Neural progenitor cell (in vitro differentiated cells): ENCODE measurements around the gene DCST1. TPM values are rescaled to one million over a fixed set of nuclear protein-coding genes. Genes with fewer than 3 reads are reported as not detected.

Experiments
- DNase-seq: peaks from one replicate; pipeline ENCODE4 v3.0.0-alpha.2; 2016; ENCODE audit warnings: low spot score
- H2AFZ ChIP-seq: fragments of 200-600 bp; sonication (generic); replicated peaks from 2 replicates; pipeline ENCODE4 v1.6.1; 2016; ENCODE audit warnings: antibody characterized with exemption
- H3F3A ChIP-seq: fragments of 200-600 bp; sonication (generic); 2 replicates; pipeline ENCODE4 v1.6.1; 2016; ENCODE audit warnings: antibody characterized with exemption, low read depth
- H3K27ac ChIP-seq: fragments of 200-600 bp; sonication (generic); 2 replicates; pipeline ENCODE4 v1.5.1; 2016; ENCODE audit warnings: mild to moderate bottlenecking
- H3K27me3 ChIP-seq: fragments of 200-600 bp; sonication (generic); 2 replicates; pipeline ENCODE4 v1.6.1; 2016; ENCODE audit warnings: mild to moderate bottlenecking, moderate library complexity
- H3K36me3 ChIP-seq: fragments of 200-600 bp; sonication (generic); 2 replicates; pipeline ENCODE4 v1.5.1; 2016
- H3K4me1 ChIP-seq: fragments of 200-600 bp; sonication (generic); 2 replicates; pipeline ENCODE4 v1.6.1; 2016; ENCODE audit warnings: mixed run types
- H3K4me2 ChIP-seq: fragments of 200-600 bp; sonication (generic); 2 replicates; pipeline ENCODE4 v1.6.1; 2016
- H3K4me3 ChIP-seq: fragments of 200-600 bp; sonication (generic); 2 replicates; pipeline ENCODE4 v1.5.1; 2016
- H3K79me2 ChIP-seq: fragments of 200-600 bp; sonication (generic); 2 replicates; pipeline ENCODE4 v1.6.1; 2016; ENCODE audit warnings: low read depth
- H3K9ac ChIP-seq: fragments of 200-600 bp; sonication (generic); 2 replicates; pipeline ENCODE4 v1.6.1; 2016
- H3K9me3 ChIP-seq: fragments of 200-600 bp; sonication (generic); 2 replicates; pipeline ENCODE4 v1.5.1; 2016; ENCODE audit warnings: low read depth
- H4K20me1 ChIP-seq: fragments of 200-600 bp; sonication (generic); 2 replicates; pipeline ENCODE4 v1.6.1; 2016; ENCODE audit warnings: low read depth
- H3K27ac Mint-ChIP-seq: 3 replicates; pipeline ENCODE4 v1.8.0; 2021; ENCODE audit warnings: mixed read lengths
- H3K27me3 Mint-ChIP-seq: 2 replicates; pipeline ENCODE4 v1.8.0; 2022; ENCODE audit warnings: low read depth, mild to moderate bottlenecking, inconsistent platforms, moderate library complexity, mixed read lengths; ENCODE audit not compliant: insufficient read depth
- H3K36me3 Mint-ChIP-seq: 3 replicates; pipeline ENCODE4 v1.8.0; 2021; ENCODE audit warnings: mixed read lengths
- H3K4me1 Mint-ChIP-seq: 3 replicates; pipeline ENCODE4 v1.8.0; 2021; ENCODE audit warnings: mixed read lengths
- H3K4me3 Mint-ChIP-seq: 3 replicates; pipeline ENCODE4 v1.8.0; 2021; ENCODE audit warnings: mild to moderate bottlenecking, moderate library complexity, mixed read lengths
- H3K9me3 Mint-ChIP-seq: 3 replicates; pipeline ENCODE4 v1.8.0; 2020; ENCODE audit warnings: mixed read lengths
- EZH2 ChIP-seq: fragments of 200-600 bp; sonication (generic); IDR thresholded peaks from 2 replicates; pipeline ENCODE4 v1.6.1; 2017; ENCODE audit warnings: antibody characterized with exemption, mild to moderate bottlenecking, moderate library complexity
- EZH2phosphoT487 ChIP-seq: fragments of 200-600 bp; sonication (generic); IDR thresholded peaks from 2 replicates; pipeline ENCODE4 v1.6.1; 2017; ENCODE audit warnings: antibody characterized with exemption
- total RNA-seq: library from RNA; depleted of rRNA; stranded (reverse); fragments of >200 nt; gene quantifications from 2 replicates; pipeline ENCODE4 v1.2.3, GENCODE V29; 2015; ENCODE audit warnings: low replicate concordance
- TF ChIP-seq, protein P1 (sequence below): fragments of 200-600 bp; sonication (generic); IDR thresholded peaks from 2 replicates; pipeline ENCODE4 v1.5.1; 2017; ENCODE audit warnings: antibody characterized with exemption, mild to moderate bottlenecking

The DCST1 gene
- total RNA-seq, 1 donor from 2014 or later: not detected

DNA sequence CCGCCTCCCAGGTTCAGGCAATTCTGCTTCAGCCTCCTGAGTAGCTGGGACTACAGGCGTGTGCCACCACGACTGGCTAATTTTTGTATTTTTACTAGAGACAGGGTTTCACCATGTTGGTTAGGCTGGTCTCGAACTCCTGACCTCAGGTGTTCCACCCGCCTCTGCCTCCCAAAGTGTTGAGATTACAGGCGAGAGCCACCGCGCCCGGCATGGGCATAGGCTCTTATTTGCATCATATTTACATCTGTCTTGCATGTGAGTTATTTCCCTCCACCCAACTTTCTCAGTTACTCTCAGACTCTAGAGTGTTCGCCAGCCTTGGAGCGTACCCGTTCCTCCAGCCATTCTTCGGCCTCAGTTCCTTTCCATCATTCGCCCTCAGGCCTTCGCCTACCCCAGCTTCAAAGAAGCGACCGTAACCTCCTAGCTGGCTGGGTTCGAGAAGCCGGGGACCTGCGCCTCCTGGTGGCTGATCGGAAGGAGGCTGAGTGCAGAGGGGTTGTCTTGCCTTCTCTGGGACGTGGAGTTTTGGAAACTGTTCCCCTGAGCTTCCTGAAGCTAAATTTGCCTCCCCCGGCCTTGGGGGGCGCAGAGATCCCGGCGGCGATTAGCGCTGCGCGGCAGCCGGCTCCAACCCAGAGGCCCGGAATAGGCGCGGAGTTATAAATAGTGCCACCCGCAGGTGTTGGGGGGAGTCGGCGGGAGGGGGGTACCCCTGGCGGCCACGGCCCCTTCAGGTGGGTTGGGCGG is 34.6 kb upstream of the DCST1 start:
- Histone ChIP-seq H3K36me3 (no peaks in the 10 kb centered on the region), H3K4me3 (peak overlapping the region; percentile 72), H3K79me2 (peaks cover 14% of the 10 kb centered on the region), H4K20me1 (no peaks in the 10 kb centered on the region), H3K4me1 (peaks cover 13% of the 10 kb centered on the region), H3K27ac (no peak overlapping the region), H3K4me2 (peak overlapping the region; percentile 82), H3K27me3 (no peaks in the 10 kb centered on the region), H2AFZ (no peak overlapping the region), H3K9ac (no peak overlapping the region), H3F3A (peaks cover 43% of the 10 kb centered on the region), H3K9me3 (no peaks in the 10 kb centered on the region)
- Mint-ChIP-seq H3K27ac (peak overlapping the region; percentile 94), H3K4me1 (peaks cover 25% of the 10 kb centered on the region), H3K9me3 (no peaks in the 10 kb centered on the region), H3K36me3 (no peaks in the 10 kb centered on the region), H3K27me3 (peaks cover 4% of the 10 kb centered on the region), H3K4me3 (peak overlapping the region; percentile 83)
- peak; percentile 84 for DNase-seq
- TF ChIP-seq EZH2: no peak
- TF ChIP-seq, protein P1, sequence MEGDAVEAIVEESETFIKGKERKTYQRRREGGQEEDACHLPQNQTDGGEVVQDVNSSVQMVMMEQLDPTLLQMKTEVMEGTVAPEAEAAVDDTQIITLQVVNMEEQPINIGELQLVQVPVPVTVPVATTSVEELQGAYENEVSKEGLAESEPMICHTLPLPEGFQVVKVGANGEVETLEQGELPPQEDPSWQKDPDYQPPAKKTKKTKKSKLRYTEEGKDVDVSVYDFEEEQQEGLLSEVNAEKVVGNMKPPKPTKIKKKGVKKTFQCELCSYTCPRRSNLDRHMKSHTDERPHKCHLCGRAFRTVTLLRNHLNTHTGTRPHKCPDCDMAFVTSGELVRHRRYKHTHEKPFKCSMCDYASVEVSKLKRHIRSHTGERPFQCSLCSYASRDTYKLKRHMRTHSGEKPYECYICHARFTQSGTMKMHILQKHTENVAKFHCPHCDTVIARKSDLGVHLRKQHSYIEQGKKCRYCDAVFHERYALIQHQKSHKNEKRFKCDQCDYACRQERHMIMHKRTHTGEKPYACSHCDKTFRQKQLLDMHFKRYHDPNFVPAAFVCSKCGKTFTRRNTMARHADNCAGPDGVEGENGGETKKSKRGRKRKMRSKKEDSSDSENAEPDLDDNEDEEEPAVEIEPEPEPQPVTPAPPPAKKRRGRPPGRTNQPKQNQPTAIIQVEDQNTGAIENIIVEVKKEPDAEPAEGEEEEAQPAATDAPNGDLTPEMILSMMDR: peak; percentile 92

DNA sequence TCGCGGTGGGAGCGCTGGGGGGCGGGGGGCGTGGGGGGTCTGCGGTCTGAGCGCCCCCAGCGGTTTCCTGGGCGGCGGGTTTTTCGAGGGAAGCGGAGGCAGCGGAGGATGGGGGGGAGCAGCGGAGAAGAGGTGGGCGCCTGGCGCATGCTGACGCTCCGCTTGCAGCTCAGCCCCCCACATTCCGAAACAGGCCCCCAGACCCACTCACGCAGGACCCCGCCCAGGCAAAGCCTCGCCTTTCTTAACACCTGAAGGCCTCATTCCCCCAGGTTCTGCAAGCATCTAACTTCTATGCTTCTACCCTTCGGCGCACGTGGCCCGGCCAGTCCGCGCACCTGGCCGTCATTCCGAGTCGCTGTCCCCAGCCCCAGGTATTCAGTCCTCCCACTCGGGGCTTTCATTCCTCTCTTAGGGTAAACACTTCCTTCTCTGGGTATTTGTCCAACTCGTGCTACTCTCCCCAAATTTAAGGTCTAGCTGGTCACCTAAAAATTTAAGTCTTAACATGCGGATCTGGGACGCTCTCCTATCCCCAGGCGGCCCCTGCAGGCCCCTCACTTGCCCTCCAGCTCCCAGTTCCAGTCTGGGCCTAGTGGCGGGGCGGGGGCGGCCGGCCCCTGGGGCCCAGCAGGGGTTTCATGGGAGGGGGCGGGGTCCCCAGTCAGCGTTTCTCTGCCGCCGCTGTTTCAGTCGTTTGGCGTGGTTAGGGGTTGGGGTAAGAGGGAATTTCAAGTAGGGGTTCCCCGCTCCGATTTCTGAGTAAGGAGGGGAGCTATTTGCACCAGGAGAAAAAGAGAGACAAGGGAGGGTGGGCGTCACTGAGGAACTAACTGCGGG is 33.8 kb upstream of the DCST1 start:
- H3K27ac Mint-ChIP-seq: peak overlapping the region; percentile 44
- DNase-seq: peak; percentile 76
- peak overlapping the region; percentile 82 for H3K4me2 ChIP-seq
- H3K27ac ChIP-seq: peak overlapping the region; percentile 41
- no peak overlapping the region for H3K9ac ChIP-seq
- H3K27me3 Mint-ChIP-seq: peaks cover 4% of the 10 kb centered on the region
- TF ChIP-seq, protein P1: no peak
- TF ChIP-seq EZH2 (no peak), EZH2phosphoT487 (no peak)
- peaks cover 20% of the 10 kb centered on the region for H3K4me1 ChIP-seq
- H3K9me3 ChIP-seq: no peaks in the 10 kb centered on the region
- no peak overlapping the region for H2AFZ ChIP-seq
- no peaks in the 10 kb centered on the region for H3K36me3 Mint-ChIP-seq
- no peaks in the 10 kb centered on the region for H4K20me1 ChIP-seq
- peaks cover 22% of the 10 kb centered on the region for H3K79me2 ChIP-seq
- H3K4me1 Mint-ChIP-seq: peaks cover 32% of the 10 kb centered on the region
- H3K4me3 ChIP-seq: peak overlapping the region; percentile 72
- peak overlapping the region; percentile 92 for H3K4me3 Mint-ChIP-seq
- peaks cover 2% of the 10 kb centered on the region for H3K9me3 Mint-ChIP-seq
- H3K27me3 ChIP-seq: no peaks in the 10 kb centered on the region
- peaks cover 43% of the 10 kb centered on the region for H3F3A ChIP-seq
- H3K36me3 ChIP-seq: no peaks in the 10 kb centered on the region

DNA sequence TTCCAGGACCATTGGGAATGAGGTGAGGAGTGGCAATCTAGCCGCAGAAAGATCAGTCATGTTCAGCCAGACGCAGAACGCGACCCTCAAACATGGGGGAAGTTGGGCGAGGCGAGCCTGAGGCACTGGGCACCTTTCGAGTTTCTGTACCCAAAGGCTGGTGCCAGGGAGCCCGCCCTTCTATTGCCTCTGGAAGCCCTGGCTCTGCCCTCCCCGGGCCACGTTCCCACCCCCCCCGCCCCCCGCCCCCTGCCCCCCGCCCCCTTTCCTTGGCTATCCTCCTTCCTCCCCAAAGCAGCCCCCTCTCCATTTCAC is 33.3 kb upstream of the DCST1 start:
- H3K36me3 Mint-ChIP-seq: no peaks in the 10 kb centered on the region
- H3F3A ChIP-seq: peaks cover 43% of the 10 kb centered on the region
- H3K27me3 Mint-ChIP-seq: peaks cover 3% of the 10 kb centered on the region
- H3K27ac ChIP-seq: peak overlapping the region; percentile 41
- H3K4me1 ChIP-seq: peaks cover 20% of the 10 kb centered on the region
- peaks cover 32% of the 10 kb centered on the region for H3K4me1 Mint-ChIP-seq
- H3K9ac ChIP-seq: no peak overlapping the region
- H3K9me3 ChIP-seq: no peaks in the 10 kb centered on the region
- no peak for DNase-seq
- no peaks in the 10 kb centered on the region for H3K36me3 ChIP-seq
- peaks cover 28% of the 10 kb centered on the region for H3K79me2 ChIP-seq
- peak overlapping the region; percentile 82 for H3K4me2 ChIP-seq
- H3K9me3 Mint-ChIP-seq: peaks cover 2% of the 10 kb centered on the region
- no peaks in the 10 kb centered on the region for H3K27me3 ChIP-seq
- H3K27ac Mint-ChIP-seq: peak overlapping the region; percentile 37
- TF ChIP-seq EZH2phosphoT487: no peak
- TF ChIP-seq, protein P1: no peak
- no peak for TF ChIP-seq EZH2
- H3K4me3 ChIP-seq: peak overlapping the region; percentile 72
- no peak overlapping the region for H2AFZ ChIP-seq
- H4K20me1 ChIP-seq: no peaks in the 10 kb centered on the region
- H3K4me3 Mint-ChIP-seq: peak overlapping the region; percentile 92
